Prostate gland (tissue), 2 donors: ENCODE measurements around the gene DNAAF8. TPM values are rescaled to one million over a fixed set of nuclear protein-coding genes. Genes with fewer than 3 reads are reported as not detected.
"Not testable (repeated sequence)": the region's sequence is repeated elsewhere in the genome, so short reads cannot be mapped to it uniquely, and the experiment has no call there.

Source experiments
- DNase-seq: peaks from one replicate; pipeline ENCODE4 v3.0.0-alpha.2; 2019; ENCODE audit warnings: low spot score
- H3K27ac ChIP-seq, 2 donors: fragments of 200-600 bp; sonication (generic); 2 replicates each; pipeline ENCODE4 v1.5.1; 2017 to 2019
- H3K27me3 ChIP-seq: fragments of 200-600 bp; sonication (generic); replicated peaks from 2 replicates; pipeline ENCODE4 v1.5.1; 2019; ENCODE audit not compliant: insufficient read depth
- H3K36me3 ChIP-seq, 2 donors: fragments of 200-600 bp; sonication (generic); 1 replicate in 1 of 2; 2 replicates in 1 of 2; pipeline versions ENCODE4 v1.5.1 to v1.8.1; 2017 to 2019
- H3K4me1 ChIP-seq: fragments of 200-600 bp; sonication (generic); replicated peaks from 2 replicates; pipeline ENCODE4 v1.5.1; 2019
- H3K4me3 ChIP-seq, 2 donors: fragments of 200-600 bp; sonication (generic); 2 replicates each; pipeline ENCODE4 v1.5.1; 2017 to 2019
- H3K9me3 ChIP-seq: fragments of 200-600 bp; sonication (generic); 2 replicates; pipeline ENCODE4 v1.5.1; 2017
- CTCF ChIP-seq, 4 experiments: fragments of 200-600 bp in 2 of 4; fragments of 450-650 bp in 2 of 4; sonication (generic) in 2 of 4; IDR thresholded peaks; 1 replicate in 3 of 4; 2 replicates in 1 of 4; pipeline ENCODE4 v1.5.1; 2016 to 2019; ENCODE audit warnings: antibody characterized with exemption in 4 of 4, mild to moderate bottlenecking in 2 of 4, moderate library complexity in 2 of 4
- POLR2A ChIP-seq: fragments of 450-650 bp; IDR thresholded peaks from one replicate; pipeline ENCODE4 v1.6.1; 2016; ENCODE audit warnings: antibody characterized with exemption, mild to moderate bottlenecking
- POLR2AphosphoS5 ChIP-seq: sonication (generic); formaldehyde crosslinking; IDR thresholded peaks from one replicate; pipeline ENCODE4 v1.6.1; 2017; ENCODE audit warnings: antibody characterized with exemption
- WGBS: methylation state at CpG from one replicate; pipeline ENCODE4 v1.1.5; 2018; 5-methylcytosine and 5-hydroxymethylcytosine counted together
- intact Hi-C: fragments of 100-400 bp; cut with DNase I; formaldehyde crosslinking; loops from one replicate; pipeline ENCODE4 v1.14.2; 2022
- total RNA-seq, 2 donors: library from RNA; depleted of rRNA; stranded (reverse); fragments of >200 nt; gene quantifications; one replicate each; pipeline ENCODE4 v1.1.0, GENCODE V29; 2016

The DNAAF8 gene
- total RNA-seq, 2 donors from 2014 or later = 7.1 to 21.9 TPM

- H3K27ac ChIP-seq = peak overlapping the region; percentile 76 to 82
- no peaks in the 10 kb centered on the region for H3K27me3 ChIP-seq
- WGBS = 0% methylated on average over 19 of the region's 19 CpGs
- DNase-seq = peak; percentile 12
- H3K9me3 ChIP-seq = no peaks in the 10 kb centered on the region
- H3K36me3 ChIP-seq = no peaks in the 10 kb centered on the region
- intact Hi-C loops = loop anchor here (1.0 to 10.0 kb wide), 5 partner anchors 35 to 223 kb away; partner anchors contain the start of genes GLYR1, ROGDI, UBALD1 and UBN1
- peak overlapping the region; percentile 80 to 82 for H3K4me3 ChIP-seq
- no peaks in the 10 kb centered on the region for H3K4me1 ChIP-seq
- TF ChIP-seq POLR2AphosphoS5 = no peak
- TF ChIP-seq CTCF (IDR thresholded peaks at IDR 0.05) = no peak
- no peak for TF ChIP-seq POLR2A
Observed at GRCh38 chr16:4733747-4734062, 632 bp upstream of the DNAAF8 start.

- Histone ChIP-seq H3K27ac (peak overlapping the region; percentile 76 to 82), H3K4me1 (no peaks in the 10 kb centered on the region), H3K27me3 (no peaks in the 10 kb centered on the region), H3K9me3 (no peaks in the 10 kb centered on the region), H3K4me3 (peak overlapping the region; percentile 80 to 82), H3K36me3 (no peaks in the 10 kb centered on the region)
- 4% methylated on average over 38 of the region's 38 CpGs for WGBS
- peak; percentile 82 for DNase-seq
- TF ChIP-seq POLR2A (no peak), CTCF (IDR thresholded peaks at IDR 0.05) (no peak), POLR2AphosphoS5 (no peak)
- intact Hi-C loops = loop anchor here (1.0 to 10.0 kb wide), 5 partner anchors 33 to 222 kb away; partner anchors contain the start of genes GLYR1, ROGDI, UBALD1 and UBN1
Observed at GRCh38 chr16:4734730-4735535, 596 bp downstream of the DNAAF8 start.

- Histone ChIP-seq H3K27me3 (no peaks in the 10 kb centered on the region), H3K9me3 (no peaks in the 10 kb centered on the region), H3K27ac (no peak overlapping the region), H3K4me1 (no peaks in the 10 kb centered on the region), H3K36me3 (no peaks in the 10 kb centered on the region), H3K4me3 (no peak overlapping the region)
- WGBS = 87% methylated on average over 4 of the region's 4 CpGs
- intact Hi-C loops = loop anchor here (10.0 kb wide), 3 partner anchors 68 to 122 kb away; partner anchors contain the start of genes GLYR1, ROGDI, UBALD1 and UBN1
- no peak for DNase-seq
- no peak for TF ChIP-seq POLR2A
- no peak for TF ChIP-seq CTCF (IDR thresholded peaks at IDR 0.05)
- TF ChIP-seq POLR2AphosphoS5 = no peak
Observed at GRCh38 chr16:4736546-4736945, 2.2 kb downstream of the DNAAF8 start.

GRCh38 chr16:4737545-4737944 lies 3.2 kb downstream of the DNAAF8 start:
- H3K4me3 ChIP-seq = no peak overlapping the region
- H3K27ac ChIP-seq = no peak overlapping the region
- WGBS = 64% methylated on average over 15 of the region's 15 CpGs
- no peaks in the 10 kb centered on the region for H3K9me3 ChIP-seq
- no peak for DNase-seq
- H3K36me3 ChIP-seq = no peaks in the 10 kb centered on the region
- TF ChIP-seq POLR2A (no peak), POLR2AphosphoS5 (no peak)
- intact Hi-C loops = loop anchor here (10.0 kb wide), 3 partner anchors 67 to 123 kb away; partner anchors contain the start of genes GLYR1, ROGDI, UBALD1 and UBN1
- no peaks in the 10 kb centered on the region for H3K4me1 ChIP-seq
- H3K27me3 ChIP-seq = no peaks in the 10 kb centered on the region

GRCh38 chr16:4738370-4738769 lies 4.0 kb downstream of the DNAAF8 start:
- intact Hi-C loops = loop anchor here (10.0 kb wide), 3 partner anchors 66 to 124 kb away; partner anchors contain the start of genes GLYR1, ROGDI, UBALD1 and UBN1
- 78% methylated on average over 5 of the region's 5 CpGs for WGBS

More at GRCh38 chr16:4738370-4738769, 4.0 kb downstream of the DNAAF8 start:
- H3K36me3 ChIP-seq, H3K4me3 ChIP-seq, H3K4me1 ChIP-seq, H3K9me3 ChIP-seq, H3K27ac ChIP-seq, H3K27me3 ChIP-seq, DNase-seq: not testable (repeated sequence)
